ENCODE results near the gene FADS1.

Gene FADS1

DNA sequence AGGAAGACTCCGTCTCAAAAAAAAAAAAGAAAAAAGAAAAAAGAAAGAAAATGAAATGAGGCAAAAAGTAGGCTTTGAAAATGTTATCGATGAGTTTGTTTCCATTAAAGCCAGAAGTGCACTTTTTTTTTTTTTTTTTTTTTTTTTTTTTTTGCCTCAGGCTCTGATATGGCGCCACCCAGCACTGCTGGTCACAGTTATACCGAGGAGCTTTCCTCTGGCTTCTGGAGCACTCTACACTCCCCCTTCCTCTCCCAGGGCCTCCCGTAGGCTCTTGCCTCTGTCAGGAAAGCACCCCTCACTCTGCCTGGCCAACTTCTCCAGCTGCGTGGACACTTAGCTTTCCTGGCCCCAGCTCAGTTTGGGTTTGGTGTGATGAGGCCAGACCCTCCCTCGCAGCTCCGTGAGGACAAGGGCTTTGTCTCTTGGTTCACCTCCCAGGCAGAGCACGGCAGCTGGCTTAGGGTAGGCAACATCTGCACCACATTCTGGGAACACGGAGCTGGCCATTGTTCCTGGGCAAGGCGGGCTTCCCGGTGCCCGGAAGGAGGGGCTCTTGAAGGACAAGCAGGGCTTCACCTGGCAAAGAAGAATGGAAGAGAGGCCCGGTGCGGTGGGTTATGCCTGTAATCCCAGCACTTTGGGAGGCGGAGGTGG, 28.2 kb upstream of the FADS1 start:
- DNase-seq: no peak

DNA sequence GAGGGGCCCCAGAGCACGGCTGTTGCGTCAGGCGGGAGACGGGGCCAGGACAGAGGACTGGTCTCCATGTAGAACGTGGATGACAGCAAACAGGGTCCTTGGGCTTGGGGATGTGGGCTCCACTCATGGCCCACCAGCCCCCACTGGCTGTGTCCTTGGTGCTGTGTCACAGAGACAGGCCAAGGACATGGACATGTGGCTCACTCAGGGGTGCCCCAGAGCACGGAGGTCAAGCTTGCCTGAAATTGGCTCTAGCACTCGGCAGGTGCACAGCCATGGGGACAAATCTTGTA, 25.7 kb upstream of the FADS1 start:
- no peak for DNase-seq

DNA sequence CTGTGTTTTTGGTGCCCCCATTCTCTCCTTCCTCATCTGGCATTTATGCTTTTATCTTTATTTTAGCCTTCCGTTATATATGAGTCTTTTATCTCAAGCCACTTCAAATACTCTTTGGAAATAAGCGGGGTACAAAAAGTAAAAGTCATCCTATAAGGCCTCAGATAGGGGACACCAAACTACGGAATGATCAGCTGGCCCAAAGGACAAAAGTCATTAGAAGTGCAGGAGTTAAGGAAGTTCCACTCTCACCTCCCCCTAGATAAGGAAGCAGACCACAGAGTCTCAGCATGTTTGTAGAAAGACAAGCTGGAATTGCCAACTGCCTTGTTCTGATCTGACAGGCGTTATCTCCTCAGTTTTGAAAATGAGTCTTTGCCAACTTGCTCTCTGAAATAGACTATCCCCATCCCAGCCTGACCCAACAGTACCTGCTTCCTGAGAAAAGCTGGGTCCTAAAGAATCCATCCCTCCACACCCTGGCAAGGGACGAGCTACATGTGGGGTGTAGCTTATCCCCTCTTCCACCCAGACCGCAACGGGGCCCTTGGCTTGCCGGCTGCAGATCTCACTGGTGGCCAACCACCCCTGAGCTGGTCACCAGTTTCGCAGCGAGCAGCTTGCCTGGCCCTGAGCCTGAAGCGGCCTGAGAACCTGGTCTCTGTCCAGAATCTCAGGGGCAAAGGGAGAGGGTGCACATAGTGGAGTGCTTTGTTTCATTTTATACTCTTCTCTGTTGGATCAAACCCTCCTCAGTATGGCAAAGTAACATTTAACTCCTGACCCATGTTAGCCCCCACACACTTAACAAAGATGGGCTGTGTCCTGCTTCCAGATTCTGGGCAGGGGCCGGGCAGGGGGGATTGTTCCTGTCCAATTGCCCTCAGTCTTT, 25.1 kb upstream of the FADS1 start:
- no peak for DNase-seq

DNA sequence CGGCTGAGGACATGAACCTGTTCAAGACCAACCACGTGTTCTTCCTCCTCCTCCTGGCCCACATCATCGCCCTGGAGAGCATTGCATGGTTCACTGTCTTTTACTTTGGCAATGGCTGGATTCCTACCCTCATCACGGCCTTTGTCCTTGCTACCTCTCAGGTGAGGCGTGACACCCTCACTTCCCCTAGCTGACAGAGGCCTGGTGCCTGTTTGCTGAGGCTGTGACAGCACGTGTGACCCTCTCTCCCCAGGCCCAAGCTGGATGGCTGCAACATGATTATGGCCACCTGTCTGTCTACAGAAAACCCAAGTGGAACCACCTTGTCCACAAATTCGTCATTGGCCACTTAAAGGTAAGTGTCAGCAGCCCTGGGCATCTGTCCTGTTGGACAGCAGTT, 23.6 kb upstream of the FADS1 start:
- DNase-seq: no peak

DNA sequence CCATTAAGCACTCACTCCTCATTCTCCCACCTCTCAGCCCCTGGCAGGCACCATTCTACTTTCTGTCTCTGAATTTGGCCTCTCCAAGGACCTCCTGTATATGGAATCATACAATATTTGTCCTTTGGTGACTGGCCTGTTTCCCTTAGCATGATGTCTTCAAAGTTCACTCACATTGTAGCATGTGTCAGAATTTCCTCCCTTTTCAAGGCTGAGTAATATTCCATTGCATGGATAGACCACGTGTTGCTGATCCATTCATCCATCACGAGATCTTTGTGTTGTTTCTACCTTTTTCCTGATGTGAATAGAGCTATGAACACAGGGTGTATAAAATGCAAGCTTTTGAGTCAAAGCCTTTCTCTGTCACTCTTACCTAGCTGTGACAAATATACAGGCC, 22.9 kb upstream of the FADS1 start:
- DNase-seq: no peak

DNA sequence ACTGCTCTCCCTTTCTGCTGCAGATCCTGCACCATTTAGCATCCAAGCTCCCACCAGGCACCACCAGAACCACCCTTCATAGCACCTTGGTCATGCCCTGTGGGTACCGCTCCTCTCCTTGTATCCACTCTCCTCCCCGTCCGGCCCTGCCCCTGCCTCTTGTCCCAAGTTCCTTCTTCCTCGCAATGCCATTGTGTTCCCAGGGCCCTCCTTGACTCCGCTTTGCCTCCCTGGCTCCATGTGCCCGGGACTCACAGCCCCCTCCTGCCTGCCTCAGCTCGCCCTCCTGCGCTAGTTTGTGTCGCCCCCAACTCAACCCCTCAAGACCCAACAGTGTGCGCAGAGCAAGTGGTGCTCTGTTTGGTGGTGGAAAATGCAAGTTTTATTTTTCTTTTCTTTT, 22.1 kb upstream of the FADS1 start:
- no peak for DNase-seq

DNA sequence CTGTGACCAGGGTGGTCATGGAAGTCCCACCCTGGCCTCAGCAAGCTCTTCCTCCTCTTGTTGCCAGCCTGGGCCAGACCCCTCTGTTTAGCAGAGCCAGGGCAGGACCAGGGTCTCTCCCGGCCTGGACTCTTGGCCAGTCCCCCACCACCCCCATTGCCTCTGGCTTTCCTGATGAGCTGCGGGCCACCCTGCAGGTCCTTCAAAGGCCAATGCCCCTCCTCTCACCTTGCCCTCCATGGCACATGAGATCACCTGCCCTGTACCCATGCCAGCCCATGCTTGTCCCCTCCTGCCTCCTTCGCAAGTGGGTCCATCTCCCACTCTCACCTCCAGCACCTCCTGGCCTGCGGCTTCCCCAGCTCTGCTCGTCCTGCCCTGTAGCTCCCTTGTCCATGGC, 21.7 kb upstream of the FADS1 start:
- DNase-seq: no peak

DNA sequence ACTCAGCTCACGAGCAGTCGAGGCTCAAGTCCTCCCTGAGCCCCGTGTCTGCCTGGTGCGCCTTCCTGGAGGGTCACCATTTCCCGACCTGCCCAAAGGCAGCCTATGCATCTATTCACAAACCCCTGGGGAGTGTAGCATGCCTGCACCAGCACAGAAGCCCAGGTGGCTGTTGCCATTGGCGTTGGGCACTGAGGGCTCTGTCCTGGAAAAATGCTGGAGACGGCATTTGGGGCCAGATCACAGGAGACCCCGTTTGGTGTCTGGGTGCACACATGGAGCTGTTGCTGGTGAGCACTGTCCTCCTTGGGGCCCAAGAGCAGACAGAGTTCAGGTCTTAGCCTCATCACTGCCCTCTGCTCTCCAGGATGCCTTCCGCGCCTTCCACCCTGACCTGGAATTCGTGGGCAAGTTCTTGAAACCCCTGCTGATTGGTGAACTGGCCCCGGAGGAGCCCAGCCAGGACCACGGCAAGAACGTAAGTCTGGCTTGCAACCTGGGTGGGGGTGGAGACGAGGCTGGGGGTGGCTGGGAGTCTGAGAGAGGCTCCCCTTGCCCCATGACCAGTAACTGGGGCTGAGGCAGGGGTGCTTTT, 20.7 kb upstream of the FADS1 start:
- no peak for DNase-seq

DNA sequence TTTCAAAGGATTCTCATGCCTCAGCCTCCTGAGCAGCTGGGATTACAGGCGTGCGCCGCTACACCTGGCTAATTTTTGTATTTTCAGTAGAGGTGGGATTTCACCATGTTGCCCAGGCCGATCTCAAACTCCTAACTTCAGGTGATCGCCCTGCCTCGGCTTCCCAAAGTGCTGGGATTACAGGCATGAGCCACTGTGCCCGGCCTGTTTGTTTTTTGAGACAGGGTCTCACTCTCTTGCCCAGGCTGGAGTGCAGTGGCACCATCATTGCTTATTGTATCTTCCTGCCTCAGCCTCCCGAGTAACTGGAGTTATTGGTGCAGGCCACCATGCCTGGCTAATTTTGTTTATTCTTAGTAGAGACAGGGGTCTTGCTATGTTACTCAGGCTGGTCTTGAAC, 19.4 kb upstream of the FADS1 start:
- DNase-seq: no peak

DNA sequence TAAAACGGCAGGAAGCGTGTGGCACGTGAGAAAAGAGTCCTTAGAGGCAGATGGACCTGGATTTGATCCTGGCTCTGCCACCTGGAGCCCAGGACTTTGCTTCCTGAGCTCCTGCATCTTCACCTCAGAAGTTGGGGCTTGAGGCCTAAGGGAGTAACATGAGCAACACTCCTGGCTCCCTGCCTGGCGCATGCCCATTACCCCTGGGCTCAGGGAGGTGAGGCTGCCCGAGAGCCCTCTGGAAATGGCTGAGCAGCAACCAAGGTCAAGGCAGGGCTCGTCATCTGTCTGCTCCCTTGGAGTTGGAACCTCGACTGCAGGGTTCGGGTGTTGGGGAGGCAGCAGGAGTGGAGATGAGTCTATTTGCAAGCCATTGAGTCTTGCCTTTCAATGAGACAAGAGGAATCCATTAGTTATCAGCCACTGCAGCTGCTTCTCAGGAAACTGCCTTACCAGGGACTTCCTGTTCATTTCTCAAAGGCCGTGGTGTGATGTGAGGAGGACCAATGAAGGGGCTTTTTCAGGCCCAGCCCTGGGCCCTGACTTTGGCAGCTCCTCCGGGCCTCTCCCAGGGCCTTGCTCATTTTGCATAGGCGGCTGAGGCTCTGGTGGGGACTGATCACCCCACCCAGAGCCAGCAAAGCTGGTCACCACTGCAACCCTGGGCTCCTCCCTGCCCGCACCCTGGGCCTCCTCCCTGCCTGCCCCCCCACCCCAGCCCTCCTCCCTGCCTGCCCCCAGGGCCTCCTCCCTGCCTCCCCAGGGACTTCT, 17.7 kb upstream of the FADS1 start:
- peak; percentile 48 for DNase-seq

DNA sequence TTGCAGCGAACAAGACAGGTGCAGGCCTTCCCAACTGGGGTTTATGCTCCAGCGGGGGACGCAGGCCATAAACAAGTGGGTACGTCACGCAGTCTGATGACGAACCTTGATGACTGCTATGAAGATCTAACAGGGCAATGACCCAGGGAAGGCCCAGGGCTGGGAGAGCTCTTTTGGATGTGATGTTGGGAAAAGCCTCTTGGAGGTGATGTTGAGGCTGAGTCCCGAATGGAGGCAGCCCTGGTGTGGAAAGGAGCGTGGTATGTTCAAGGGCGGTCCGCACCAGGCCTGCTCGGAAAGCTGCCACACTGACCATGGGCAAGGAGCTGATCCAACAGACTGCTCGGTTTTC, 17.1 kb upstream of the FADS1 start:
- DNase-seq: no peak

DNA sequence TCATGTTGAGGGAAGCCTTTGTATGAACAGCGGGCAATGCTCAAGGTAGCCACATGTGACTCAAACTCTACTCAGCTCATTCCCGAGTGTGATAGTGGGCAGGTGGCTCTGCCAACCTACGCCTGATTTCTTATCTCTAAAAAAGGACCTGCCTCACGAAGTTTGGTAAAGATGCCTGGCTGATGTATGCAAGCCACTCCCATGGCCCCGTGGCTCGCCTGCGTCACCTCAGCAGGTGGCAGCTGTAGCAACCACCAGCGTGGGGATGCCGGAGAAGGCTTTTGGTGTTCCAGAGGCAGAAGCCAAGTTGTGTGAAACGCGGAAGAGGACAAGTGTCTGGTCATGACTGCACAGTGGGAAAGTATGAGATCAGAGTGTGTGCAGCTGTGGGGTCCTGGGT, 16.7 kb upstream of the FADS1 start:
- peak; percentile 53 for DNase-seq

DNA sequence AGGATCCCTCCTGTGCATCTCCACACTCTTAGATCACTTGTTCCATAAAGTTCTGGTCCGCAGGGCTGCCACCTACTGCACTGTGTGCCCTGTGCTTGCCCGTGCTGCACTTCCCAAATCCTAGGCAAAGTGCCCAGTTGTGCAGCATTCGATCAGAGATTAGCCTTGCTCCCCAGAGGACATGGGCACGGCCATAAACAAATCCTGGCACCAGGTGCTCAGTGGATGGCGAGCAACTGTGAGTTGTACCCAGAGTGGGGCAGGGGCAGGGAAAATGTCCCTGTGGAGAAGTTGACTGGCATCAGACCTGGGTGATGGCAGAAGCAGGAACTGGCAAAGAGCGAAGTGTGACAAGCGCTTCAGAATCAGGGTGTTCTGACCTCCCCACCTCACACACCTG, 16.0 kb upstream of the FADS1 start:
- no peak for DNase-seq

DNA sequence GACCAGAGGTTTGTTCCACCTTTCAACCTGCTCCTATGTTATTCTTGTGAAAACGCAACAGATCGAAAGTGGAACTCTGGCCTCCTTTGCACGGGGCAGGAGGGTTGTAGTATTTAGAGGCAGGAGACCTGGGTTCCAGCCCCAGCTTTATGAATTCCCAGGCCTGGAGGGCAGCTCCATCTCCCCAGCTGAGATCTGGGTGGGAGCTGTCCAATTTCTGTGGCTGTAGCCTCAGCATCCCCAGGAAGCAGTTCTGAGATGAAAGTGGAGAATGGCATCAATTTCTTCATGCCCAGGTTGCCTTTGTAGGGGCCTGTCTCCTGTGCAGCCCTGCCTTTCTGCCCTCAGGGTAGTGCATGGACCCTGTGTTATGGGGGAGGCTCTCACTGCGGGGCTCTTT, 15.4 kb upstream of the FADS1 start:
- DNase-seq: no peak

DNA sequence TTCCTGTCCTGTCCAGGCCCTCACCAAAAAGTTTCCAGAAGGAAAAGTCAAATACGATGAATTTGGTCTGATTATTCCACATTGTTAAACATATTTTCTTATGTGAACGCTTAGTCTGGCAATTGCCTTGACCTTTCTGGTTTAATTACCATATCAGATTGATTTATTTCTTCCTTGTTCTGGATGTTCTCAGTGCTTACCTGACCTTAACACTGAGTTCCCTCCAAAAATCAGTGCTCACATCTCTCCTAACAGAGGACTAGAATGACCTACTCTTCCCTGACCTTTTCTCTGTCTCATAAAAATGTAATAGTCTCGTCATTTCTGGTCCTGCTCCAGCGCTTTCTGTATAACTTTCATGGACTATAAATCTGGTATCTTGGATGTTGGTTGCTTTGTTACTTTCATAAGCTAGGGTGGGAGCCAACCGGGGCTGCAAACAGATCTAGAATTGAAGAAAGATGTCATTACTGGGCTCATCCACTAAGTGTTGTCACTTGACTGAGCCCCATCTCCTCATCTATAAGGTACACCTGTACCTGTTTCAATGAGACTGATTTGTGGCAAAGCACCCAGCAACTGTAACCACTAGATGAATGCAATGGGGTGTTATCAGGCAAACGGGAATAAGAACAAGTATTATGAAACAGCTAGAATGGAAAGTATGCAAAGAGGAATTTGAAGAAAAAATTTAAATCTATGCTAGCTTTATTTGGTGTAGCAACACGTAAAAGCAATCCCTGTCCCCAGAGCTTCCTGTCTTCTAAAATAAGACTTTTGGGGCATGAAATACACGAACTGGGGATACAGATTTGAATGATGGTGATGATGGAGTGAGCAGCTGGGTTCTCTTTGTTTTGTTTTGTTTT, 13.7 kb upstream of the FADS1 start:
- no peak for DNase-seq

DNA sequence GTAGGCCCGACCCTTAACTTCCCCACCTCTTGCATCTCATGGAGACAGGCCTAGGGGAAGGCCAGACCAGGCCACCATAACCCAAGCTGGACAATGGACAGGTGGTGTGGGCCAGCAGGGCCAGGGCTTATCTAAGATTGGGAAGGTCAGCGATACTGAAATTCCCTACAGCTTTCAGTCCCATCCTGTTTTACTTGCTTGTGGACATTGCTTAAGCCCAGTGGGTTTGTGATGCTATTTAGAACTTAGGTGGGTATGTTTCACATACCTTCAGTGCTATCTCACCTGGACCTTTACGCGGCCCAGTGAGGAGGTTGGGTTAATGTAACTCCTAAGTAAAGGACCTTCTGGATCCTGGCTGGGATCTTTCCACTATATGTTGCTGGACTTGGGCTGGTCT, 13.0 kb upstream of the FADS1 start:
- no peak for DNase-seq

DNA sequence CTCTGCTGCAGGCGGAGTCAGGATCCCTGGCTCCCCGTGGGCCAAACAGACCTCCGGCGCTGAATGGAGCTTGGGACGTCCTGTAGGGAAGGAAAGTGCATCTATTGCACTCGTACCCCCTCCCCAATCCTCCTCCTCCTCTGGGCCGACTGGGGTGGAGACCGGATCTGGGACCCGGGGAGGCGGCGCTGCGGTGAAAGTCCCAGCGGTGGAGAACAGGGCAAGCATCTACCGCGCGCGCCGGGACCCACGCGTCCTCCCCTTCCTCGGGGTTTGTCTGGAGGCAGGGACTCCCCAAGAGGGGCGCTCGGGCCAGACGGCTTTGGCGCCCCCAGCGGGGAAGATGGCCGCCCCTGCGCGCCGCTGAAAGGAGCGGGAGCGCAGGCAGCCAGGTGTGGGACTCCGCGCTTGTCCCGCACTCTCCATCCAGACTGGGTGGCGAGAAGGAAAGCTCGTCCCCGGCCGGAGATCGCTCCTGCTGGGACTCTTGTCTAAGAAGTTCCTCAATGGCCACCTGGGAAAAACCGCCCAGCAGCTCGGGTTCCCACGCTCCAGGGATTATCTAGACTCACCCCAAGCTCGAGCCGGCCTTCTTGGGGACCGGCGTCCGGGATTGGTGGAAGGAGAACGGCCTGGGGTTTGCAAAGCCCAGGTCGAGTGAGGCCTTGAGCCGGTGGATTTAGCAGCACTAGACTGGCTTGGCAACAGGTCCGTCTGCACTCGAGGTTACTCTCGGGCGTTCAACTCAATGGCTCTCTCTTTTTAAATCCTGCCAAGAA, 12.0 kb upstream of the FADS1 start:
- no peak for DNase-seq

DNA sequence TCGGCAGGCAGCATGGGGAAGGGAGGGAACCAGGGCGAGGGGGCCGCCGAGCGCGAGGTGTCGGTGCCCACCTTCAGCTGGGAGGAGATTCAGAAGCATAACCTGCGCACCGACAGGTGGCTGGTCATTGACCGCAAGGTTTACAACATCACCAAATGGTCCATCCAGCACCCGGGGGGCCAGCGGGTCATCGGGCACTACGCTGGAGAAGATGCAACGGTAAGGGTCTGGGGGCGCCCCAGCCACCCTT, 11.5 kb upstream of the FADS1 start:
- no peak for DNase-seq

DNA sequence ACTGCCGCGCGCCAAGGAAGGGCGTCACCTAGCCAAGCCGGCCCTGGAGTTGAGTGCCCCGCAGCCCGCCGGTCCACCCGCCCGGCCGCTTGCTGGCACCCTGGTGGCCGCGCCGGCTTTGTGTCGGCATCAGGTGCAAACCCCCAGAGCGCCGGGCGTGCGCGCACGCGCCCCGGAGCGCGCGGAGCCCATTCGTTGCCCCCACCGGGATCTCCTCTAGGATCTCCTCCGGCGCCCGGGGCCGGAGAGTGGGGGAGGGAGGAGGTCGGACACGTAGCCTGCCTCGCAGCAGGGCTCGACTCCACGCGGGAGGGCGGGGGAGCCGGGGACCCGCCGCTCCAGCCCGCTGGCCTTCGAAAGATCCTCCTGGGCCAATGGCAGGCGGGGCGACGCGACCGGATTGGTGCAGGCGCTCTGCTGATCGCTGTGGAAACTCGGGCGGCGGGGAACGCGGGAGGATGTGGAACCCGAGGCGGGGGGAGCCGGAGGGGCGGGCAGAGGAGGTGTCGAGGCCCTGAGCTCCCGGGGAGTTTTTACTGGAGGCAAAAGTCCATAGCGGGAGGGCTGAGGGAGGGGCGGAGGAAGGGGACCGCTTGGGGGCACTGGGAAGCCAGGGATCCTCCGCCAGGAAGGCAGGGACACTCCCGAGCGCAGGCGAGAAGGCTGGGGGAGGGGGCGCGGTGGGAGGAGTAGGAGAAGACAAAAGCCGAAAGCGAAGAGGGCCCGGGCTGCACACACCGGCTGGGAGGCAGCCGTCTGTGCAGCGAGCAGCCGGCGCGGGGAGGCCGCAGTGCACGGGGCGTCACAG, 11.0 kb upstream of the FADS1 start, which contains the start of gene FADS2:
TSS of gene FADS2 (plus strand) at position 730 of the 808 bp plus-strand sequence. CDS start 91 bp downstream, outside the sequence.
- DNase-seq: peak; percentile 94

DNA sequence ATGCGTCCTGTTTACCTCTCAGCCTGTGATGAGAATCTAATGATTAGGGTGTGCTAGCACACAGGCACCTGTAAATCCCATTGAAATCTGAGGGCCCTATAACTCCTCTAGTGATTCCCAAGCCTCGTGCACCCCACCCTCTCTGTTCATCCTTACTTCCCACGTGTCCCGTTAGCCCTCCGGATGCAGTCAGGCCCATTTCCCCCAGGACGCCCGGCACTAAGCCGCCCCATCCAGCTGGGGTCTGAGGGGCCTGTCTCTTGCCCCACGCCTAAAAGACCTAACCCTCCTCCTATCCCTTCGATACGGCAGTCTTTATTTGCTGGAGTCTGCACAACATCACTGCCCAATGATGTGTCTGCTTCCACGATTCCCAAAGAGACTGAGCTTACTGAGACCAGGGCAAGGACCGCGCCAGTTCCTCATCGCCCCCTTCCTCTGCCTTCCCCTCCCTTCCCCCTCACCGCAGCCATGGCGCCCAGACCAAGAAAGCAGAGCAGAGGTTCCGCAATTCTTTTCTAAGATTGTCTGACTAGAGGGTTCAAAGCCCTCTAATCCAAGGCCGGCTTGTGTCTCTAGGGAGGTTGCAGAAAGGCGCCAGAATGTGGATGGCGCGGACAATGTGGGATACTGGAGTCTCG, 10.2 kb upstream of the FADS1 start:
- no peak for DNase-seq

DNA sequence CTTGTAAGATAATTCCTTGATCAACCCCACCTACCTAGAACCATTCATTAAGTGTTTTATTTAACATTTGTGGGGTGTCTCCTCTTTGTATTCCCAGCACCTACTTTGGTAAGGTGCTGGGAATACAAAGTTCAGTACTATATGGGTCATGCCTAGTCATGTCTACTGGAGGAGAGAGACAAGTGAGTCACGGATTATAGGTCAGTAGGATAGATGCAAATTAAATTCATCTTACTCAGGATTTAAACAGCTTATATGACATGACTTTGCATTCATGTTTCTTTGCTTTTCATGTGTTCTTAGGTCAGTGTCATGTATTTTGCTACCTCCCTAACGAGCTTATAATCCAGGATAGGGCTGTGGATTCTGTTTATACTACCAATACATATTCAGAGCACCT, 3.4 kb upstream of the FADS1 start:
- DNase-seq: no peak

All from NCI-H2107 (cell line).